Measurements from ENCODE around the gene PKNOX1. TPM values are rescaled to one million over a fixed set of nuclear protein-coding genes. Genes with fewer than 3 reads are reported as not detected.

The PKNOX1 gene
- total RNA-seq, 1 experiment from 2014 or later, result 12.7 TPM

- ChIA-PET POLR2A (no interaction called here), CTCF (no interaction called here), RAD21 (ENCODE audit: low non-redundant PET in 1 of 2, low total read pairs in 2 of 2, uncharacterized antibody in 2 of 2, unreplicated experiment in 2 of 2) (no interaction called here)
- Histone ChIP-seq H3K79me2 (ENCODE audit: insufficient read depth, low read length) (no peaks in the 10 kb centered on the region), H3K27me3 (ENCODE audit: insufficient read depth, low read length) (no peaks in the 10 kb centered on the region), H3K9me3 (ENCODE audit: control insufficient read depth in 1 of 2, insufficient read depth in 1 of 2, low read depth in 1 of 2, low read length in 2 of 2) (no peaks in the 10 kb centered on the region), H3K9me2 (ENCODE audit: insufficient read depth) (no peaks in the 10 kb centered on the region), H4K20me1 (ENCODE audit: insufficient read depth) (no peaks in the 10 kb centered on the region), H2AFZ (ENCODE audit: low read depth, low read length, poor library complexity, severe bottlenecking) (no peak overlapping the region), H3K9ac (ENCODE audit: low read length) (no peak overlapping the region), H3K27ac (ENCODE audit: low read depth, low read length) (no peak overlapping the region), H3K4me2 (ENCODE audit: low read length) (no peak overlapping the region), H3K4me1 (ENCODE audit: control insufficient read depth in 1 of 2, insufficient read depth in 2 of 2, low read length in 2 of 2) (no peaks in the 10 kb centered on the region), H3K36me3 (ENCODE audit: control insufficient read depth in 1 of 2, insufficient read depth in 2 of 2, low read length in 2 of 2) (0 out of 4 replicates have a peak, but pooled peaks cover 3 to 6% of the 10 kb centered on the region in 2 experiments), H3K4me3 (replicated peaks in 1 of 2; ENCODE audit: low read depth in 1 of 2, low read length in 2 of 2) (no peak overlapping the region)
- BruUV-seq (replicated peaks), result no TSS peak
- no peak for ATAC-seq
- no peak for DNase-seq (ENCODE audit: low read depth, low spot score)
- intact Hi-C loops (cut with micrococcal nuclease), result no loop called here
- TF ChIP-seq SIN3A (IDR thresholded peaks at IDR 0.05; ENCODE audit: low read depth) (no peak), JUND (IDR thresholded peaks at IDR 0.05) (no peak), SP1 (IDR thresholded peaks at IDR 0.05; ENCODE audit: low read depth) (no peak), CTCF (IDR thresholded peaks at IDR 0.05 in 2 of 3, conservative IDR thresholded peaks at IDR 0.05 in 1 of 3; ENCODE audit: borderline replicate concordance in 1 of 3, insufficient read depth in 1 of 3, low read depth in 2 of 3, low read length in 2 of 3) (no peak), SRF (IDR thresholded peaks at IDR 0.05; ENCODE audit: low read depth) (no peak), EZH2phosphoT487 (IDR thresholded peaks at IDR 0.05; ENCODE audit: borderline replicate concordance) (no peak), EZH2 (IDR thresholded peaks at IDR 0.05) (no peak), YY1 (IDR thresholded peaks at IDR 0.05; ENCODE audit: extremely low read depth, insufficient replicate concordance, low read depth, low read length) (no peak), POLR2A (IDR thresholded peaks at IDR 0.05; ENCODE audit: borderline replicate concordance, extremely low read depth, insufficient read depth, insufficient read length) (no peak), FOSL1 (IDR thresholded peaks at IDR 0.05; ENCODE audit: low read depth) (no peak), TCF7L2 (IDR thresholded peaks at IDR 0.05; ENCODE audit: borderline replicate concordance, extremely low read depth, insufficient read depth, insufficient read length) (no peak), ZNF274 (IDR thresholded peaks at IDR 0.05; ENCODE audit: low read depth, low read length) (no peak), ELF1 (IDR thresholded peaks at IDR 0.05; ENCODE audit: borderline replicate concordance, low read depth) (no peak), ATF3 (IDR thresholded peaks at IDR 0.05) (no peak), RAD21 (IDR thresholded peaks at IDR 0.05; ENCODE audit: low read depth) (no peak), CEBPB (IDR thresholded peaks at IDR 0.05; ENCODE audit: low read depth) (no peak), ZBTB33 (IDR thresholded peaks at IDR 0.05; ENCODE audit: extremely low read depth, insufficient replicate concordance, low read length) (no peak), POLR2AphosphoS5 (IDR thresholded peaks at IDR 0.05; ENCODE audit: low read depth, low read length) (no peak)
Measured at GRCh38 chr21:43024439-43025136, 50.2 kb downstream of the PKNOX1 start.

Data from HCT116 (cell line).